ENCODE data around the gene TPST2.

TPST2 gene

GRCh38 chr22:26610072-26610958 lies 20.4 kb upstream of the TPST2 start:
- DNase-seq (ENCODE audit: low spot score), result peak; percentile 38

GRCh38 chr22:26609287-26609686 lies 19.4 kb upstream of the TPST2 start:
- DNase-seq (ENCODE audit: low spot score), result no peak

- DNase-seq (ENCODE audit: low spot score), result no peak
These were observed 18.2 kb upstream of the TPST2 start for GRCh38 chr22:26608129-26608528.

- no peak for DNase-seq (ENCODE audit: low spot score)
These were observed 16.7 kb upstream of the TPST2 start for GRCh38 chr22:26606611-26607010.

- no peak for DNase-seq (ENCODE audit: low spot score)
These were observed 14.4 kb upstream of the TPST2 start for GRCh38 chr22:26604368-26604767.

GRCh38 chr22:26602127-26602526 lies 12.2 kb upstream of the TPST2 start:
- no peak for DNase-seq (ENCODE audit: low spot score)

GRCh38 chr22:26601726-26602125 lies 11.8 kb upstream of the TPST2 start:
- DNase-seq (ENCODE audit: low spot score), result no peak

- DNase-seq (ENCODE audit: low spot score), result no peak
These were observed 9.6 kb upstream of the TPST2 start for GRCh38 chr22:26599505-26599904.

GRCh38 chr22:26597480-26597879 lies 7.5 kb upstream of the TPST2 start:
- no peak for DNase-seq (ENCODE audit: low spot score)

GRCh38 chr22:26597026-26597425 lies 7.1 kb upstream of the TPST2 start:
- no peak for DNase-seq (ENCODE audit: low spot score)

- no peak for DNase-seq (ENCODE audit: low spot score)
These were observed 3.8 kb upstream of the TPST2 start for GRCh38 chr22:26593763-26594162.

- no peak for DNase-seq (ENCODE audit: low spot score)
These were observed 2.5 kb upstream of the TPST2 start for GRCh38 chr22:26592421-26592891.

- no peak for DNase-seq (ENCODE audit: low spot score)
These were observed 526 bp downstream of the TPST2 start for GRCh38 chr22:26589367-26589844.

GRCh38 chr22:26588729-26589366 lies 1.1 kb downstream of the TPST2 start:
- no peak for DNase-seq (ENCODE audit: low spot score)

- DNase-seq (ENCODE audit: low spot score), result no peak
These were observed 1.8 kb downstream of the TPST2 start for GRCh38 chr22:26587991-26588613.

- DNase-seq (ENCODE audit: low spot score), result no peak
These were observed 3.2 kb downstream of the TPST2 start for GRCh38 chr22:26586556-26587325.

GRCh38 chr22:26585104-26585790 lies 4.7 kb downstream of the TPST2 start:
- no peak for DNase-seq (ENCODE audit: low spot score)

GRCh38 chr22:26584010-26584409 lies 5.9 kb downstream of the TPST2 start:
- DNase-seq (ENCODE audit: low spot score), result no peak

GRCh38 chr22:26581633-26582168 lies 8.2 kb downstream of the TPST2 start:
- DNase-seq (ENCODE audit: low spot score), result no peak

- DNase-seq (ENCODE audit: low spot score), result no peak
These were observed 8.9 kb downstream of the TPST2 start for GRCh38 chr22:26581026-26581425.
